Pancreas (tissue), 10 donors: Measurements from ENCODE around the gene ACSL5. TPM values are rescaled to one million over a fixed set of nuclear protein-coding genes. Genes with fewer than 3 reads are reported as not detected.

ENCODE experiments used
- ATAC-seq, 4 donors: fragments of 200-7000 bp; cut with Tn5 transposase; one replicate each; pipeline versions ENCODE4 v1.8.0 to v1.9.1; 2020; ENCODE audit warnings: mild to moderate bottlenecking in 4 of 4, moderate library complexity in 4 of 4
- DNase-seq, 6 donors: peaks; one replicate each; pipeline ENCODE4 v3.0.0-alpha.2; 2020
- FAIRE-seq: peaks from 2 replicates; lab custom pipeline; 2012; peaks lifted over from hg19 to GRCh38; lab: Jason Lieb, UNC
- H3K27ac ChIP-seq, 4 donors: fragments of 200-600 bp; sonication (generic); 1 replicate in 3 of 4; 2 replicates in 1 of 4; pipeline versions ENCODE4 v1.5.0 to v1.8.0; 2020
- H3K27me3 ChIP-seq, 4 donors: fragments of 200-600 bp; one replicate each; pipeline ENCODE4 v1.8.0; 2021
- H3K36me3 ChIP-seq, 3 donors: fragments of 200-600 bp; sonication (generic) in 1 of 3; one replicate each; pipeline versions ENCODE4 v1.5.0 to v1.8.0; 2020 to 2021
- H3K4me1 ChIP-seq, 3 donors: fragments of 200-600 bp; one replicate each; pipeline ENCODE4 v1.8.0; 2021
- H3K4me3 ChIP-seq, 4 donors: fragments of 200-600 bp; sonication (generic) in 2 of 4; one replicate each; pipeline versions ENCODE4 v1.5.0 to v1.8.0; 2020 to 2021
- H3K9me3 ChIP-seq, 4 donors: fragments of 200-600 bp; one replicate each; pipeline ENCODE4 v1.8.0; 2021
- CTCF ChIP-seq, 4 donors: fragments of 200-600 bp; sonication (generic) in 3 of 4; IDR thresholded peaks; one replicate each; pipeline versions ENCODE4 v1.5.0 to v1.8.0; 2021; ENCODE audit warnings: antibody characterized with exemption in 4 of 4
- WGBS, 2 donors: extraction: QIAGEN DNeasy Blood & Tissue Kit; methylation state at CpG; one replicate each; pipeline ENCODE4 v1.1.7; 2013; 5-methylcytosine and 5-hydroxymethylcytosine counted together
- intact Hi-C, 3 donors: fragments of 100-400 bp; cut with DNase I; formaldehyde crosslinking; loops; one replicate each; pipeline versions ENCODE4 v1.11.1 to v1.14.2; 2022
- polyA plus RNA-seq, 2 donors: library from polyadenylated mRNA; stranded (reverse); fragments of 200-250 nt; gene quantifications; one replicate each; pipeline ENCODE4 v1.2.3, GENCODE V29; 2013
- total RNA-seq, 6 donors: library from RNA; stranded (reverse); fragmentation: NEBNext Ultra II Directional in 4 of 6; extraction: Animal tissue kit (Norgen Biotek cat#: 25700) in 4 of 6; gene quantifications; one replicate each; pipeline versions ENCODE4 v1.2.1 to v1.2.4, GENCODE V29; 2021 to 2023
- donor health status: healthy with polysubstance abuse.
- donor health status: DM: no; HTN: no; CAD: no; lungs with moderate emphysema.
- donor health status: DM: no; HTN: no; CAD: no.
- donor health status: control.
- donor health status: control.
- donor health status: Bipolar disorder and iron deficiency.
- donor health status: DM: yes; HTN: yes; CAD: no.
- donor health status: DM: no; HTN: no; CAD: no.
- donor health status: DM: no; HTN: no; CAD: no.
- donor health status: DM: yes; HTN: yes; CAD: no.

ACSL5 gene
- total and polyA plus RNA-seq, 8 donors: 2.2 to 7.2 (median 3.7) TPM

- DNase-seq (no peak), ATAC-seq (peak in 1 of 4 donors; percentile 41), FAIRE-seq (peak; percentile 91)
- H3K4me3 ChIP-seq: no peak overlapping the region
- no peaks in the 10 kb centered on the region for H3K4me1 ChIP-seq
- 75% methylated on average over 2 of the region's 2 CpGs for WGBS, 2 donors
- peaks cover 0 to 32% (median 3%) of the 10 kb centered on the region in 3 donors for H3K36me3 ChIP-seq
- no peaks in the 10 kb centered on the region for H3K27me3 ChIP-seq
- intact Hi-C loops: no loop called here
- H3K27ac ChIP-seq: no peak overlapping the region
- peak in 3 of 4 donors; percentile 11 to 30 (median 22) for TF ChIP-seq CTCF (IDR thresholded peaks at IDR 0.05)
- H3K9me3 ChIP-seq: no peaks in the 10 kb centered on the region
Measured at GRCh38 chr10:112434988-112435619, 61.2 kb downstream of the ACSL5 start.

- Histone ChIP-seq H3K4me3 (no peak overlapping the region), H3K27ac (no peak overlapping the region), H3K27me3 (no peaks in the 10 kb centered on the region), H3K36me3 (peaks cover 0 to 19% (median 0%) of the 10 kb centered on the region in 3 donors), H3K9me3 (no peaks in the 10 kb centered on the region), H3K4me1 (no peaks in the 10 kb centered on the region)
- 91 to 95% methylated on average over 4 of the region's 4 CpGs for WGBS, 2 donors
- no peak for TF ChIP-seq CTCF (IDR thresholded peaks at IDR 0.05)
- ATAC-seq (no peak), DNase-seq (no peak), FAIRE-seq (no peak)
- intact Hi-C loops: no loop called here
Measured at GRCh38 chr10:112438356-112438755, 64.4 kb downstream of the ACSL5 start.

GRCh38 chr10:112441520-112441919 lies 67.6 kb downstream of the ACSL5 start:
- no peak for FAIRE-seq
- peaks cover 0 to 11% (median 7%) of the 10 kb centered on the region in 3 donors for H3K4me1 ChIP-seq
- WGBS, 2 donors: 75 to 80% methylated on average over 1 of the region's 1 CpG
- peaks cover 0 to 19% (median 0%) of the 10 kb centered on the region in 3 donors for H3K36me3 ChIP-seq
- intact Hi-C loops: no loop called here
- no peak for ATAC-seq
- no peak overlapping the region for H3K27ac ChIP-seq
- TF ChIP-seq CTCF (IDR thresholded peaks at IDR 0.05): no peak
- H3K27me3 ChIP-seq: no peaks in the 10 kb centered on the region
- H3K9me3 ChIP-seq: no peaks in the 10 kb centered on the region
- no peak for DNase-seq
- no peak overlapping the region for H3K4me3 ChIP-seq

- no peak for TF ChIP-seq CTCF (IDR thresholded peaks at IDR 0.05)
- WGBS, 2 donors: 76 to 85% methylated on average over 3 of the region's 3 CpGs
- no peak overlapping the region for H3K4me3 ChIP-seq
- ATAC-seq (no peak), DNase-seq (no peak), FAIRE-seq (no peak)
- H3K4me1 ChIP-seq: peaks cover 0 to 11% (median 7%) of the 10 kb centered on the region in 3 donors
- no peaks in the 10 kb centered on the region for H3K27me3 ChIP-seq
- no peak overlapping the region for H3K27ac ChIP-seq
- H3K9me3 ChIP-seq: no peaks in the 10 kb centered on the region
- peaks cover 0 to 19% (median 0%) of the 10 kb centered on the region in 3 donors for H3K36me3 ChIP-seq
- intact Hi-C loops: no loop called here
Measured at GRCh38 chr10:112442063-112442462, 68.1 kb downstream of the ACSL5 start.
